ENCODE results near the gene SEMA6B. TPM values are rescaled to one million over a fixed set of nuclear protein-coding genes. Genes with fewer than 3 reads are reported as not detected.

Gene SEMA6B
- polyA plus RNA-seq, 2 donors = 1.1 to 2.0 TPM

- Histone ChIP-seq H3K36me3 (ENCODE audit: control insufficient read depth in 2 of 2, insufficient read depth in 2 of 2, low read length in 1 of 2) (peaks cover 0 to 2% of the 10 kb centered on the region in 2 donors), H3K9me3 (ENCODE audit: control insufficient read depth in 2 of 2, insufficient read depth in 1 of 2, low read depth in 1 of 2, low read length in 1 of 2) (no peaks in the 10 kb centered on the region), H3K4me1 (ENCODE audit: control insufficient read depth in 2 of 2, insufficient read depth in 2 of 2, low read length in 1 of 2) (peaks cover 8 to 12% of the 10 kb centered on the region in 2 donors), H3K27me3 (ENCODE audit: control insufficient read depth in 1 of 2, insufficient read depth in 2 of 2, low read length in 2 of 2) (no peaks in the 10 kb centered on the region), H3K27ac (ENCODE audit: low read depth in 2 of 2, low read length in 1 of 2) (no peak overlapping the region), H3K4me3 (ENCODE audit: low read depth in 1 of 2, low read length in 2 of 2) (no peak overlapping the region)
- WGBS, 2 donors = 85 to 87% methylated on average over 5 of the region's 5 CpGs
These were observed 43.8 kb downstream of the SEMA6B start for GRCh38 chr19:4515732-4516131.

DNA sequence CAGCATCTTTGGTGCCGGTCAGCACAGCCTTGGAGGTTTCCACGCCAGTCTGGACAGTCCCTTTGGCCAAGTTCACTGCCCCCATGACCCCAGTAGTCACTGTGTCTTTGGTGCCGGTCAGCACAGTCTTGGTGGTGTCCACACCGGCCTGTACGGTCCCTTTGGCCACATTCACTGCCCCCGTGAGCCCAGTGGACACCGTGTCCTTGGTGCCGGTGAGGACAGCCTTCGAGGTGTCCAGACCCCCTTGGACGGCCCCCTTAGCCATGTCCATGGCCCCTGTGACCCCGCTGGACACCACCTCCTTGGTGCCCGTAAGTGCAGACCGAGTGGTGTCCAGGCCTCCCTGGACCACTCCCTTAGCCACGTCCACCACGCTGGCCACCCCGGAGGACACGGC is 46.2 kb downstream of the SEMA6B start:
- Histone ChIP-seq H3K9me3 (ENCODE audit: control insufficient read depth in 2 of 2, insufficient read depth in 1 of 2, low read depth in 1 of 2, low read length in 1 of 2) (no peaks in the 10 kb centered on the region), H3K27ac (ENCODE audit: low read depth in 2 of 2, low read length in 1 of 2) (no peak overlapping the region), H3K4me1 (ENCODE audit: control insufficient read depth in 2 of 2, insufficient read depth in 2 of 2, low read length in 1 of 2) (no peaks in the 10 kb centered on the region), H3K4me3 (ENCODE audit: low read depth in 1 of 2, low read length in 2 of 2) (no peak overlapping the region), H3K36me3 (ENCODE audit: control insufficient read depth in 2 of 2, insufficient read depth in 2 of 2, low read length in 1 of 2) (peaks cover 0 to 2% of the 10 kb centered on the region in 2 donors), H3K27me3 (ENCODE audit: control insufficient read depth in 1 of 2, insufficient read depth in 2 of 2, low read length in 2 of 2) (no peaks in the 10 kb centered on the region)
- WGBS, 2 donors = 90 to 91% methylated on average over 17 of the region's 17 CpGs

GRCh38 chr19:4512070-4512469 is 47.4 kb downstream of the SEMA6B start:
- WGBS, 2 donors = 90 to 91% methylated on average over 17 of the region's 17 CpGs
- no peaks in the 10 kb centered on the region for H3K27me3 ChIP-seq (ENCODE audit: control insufficient read depth in 1 of 2, insufficient read depth in 2 of 2, low read length in 2 of 2)
- H3K27ac ChIP-seq (ENCODE audit: low read depth in 2 of 2, low read length in 1 of 2) = no peak overlapping the region
- H3K4me1 ChIP-seq (ENCODE audit: control insufficient read depth in 2 of 2, insufficient read depth in 2 of 2, low read length in 1 of 2) = no peaks in the 10 kb centered on the region
- H3K9me3 ChIP-seq (ENCODE audit: control insufficient read depth in 2 of 2, insufficient read depth in 1 of 2, low read depth in 1 of 2, low read length in 1 of 2) = no peaks in the 10 kb centered on the region
- H3K4me3 ChIP-seq (ENCODE audit: low read depth in 1 of 2, low read length in 2 of 2) = no peak overlapping the region
- peaks cover 0 to 2% of the 10 kb centered on the region in 2 donors for H3K36me3 ChIP-seq (ENCODE audit: control insufficient read depth in 2 of 2, insufficient read depth in 2 of 2, low read length in 1 of 2)

DNA sequence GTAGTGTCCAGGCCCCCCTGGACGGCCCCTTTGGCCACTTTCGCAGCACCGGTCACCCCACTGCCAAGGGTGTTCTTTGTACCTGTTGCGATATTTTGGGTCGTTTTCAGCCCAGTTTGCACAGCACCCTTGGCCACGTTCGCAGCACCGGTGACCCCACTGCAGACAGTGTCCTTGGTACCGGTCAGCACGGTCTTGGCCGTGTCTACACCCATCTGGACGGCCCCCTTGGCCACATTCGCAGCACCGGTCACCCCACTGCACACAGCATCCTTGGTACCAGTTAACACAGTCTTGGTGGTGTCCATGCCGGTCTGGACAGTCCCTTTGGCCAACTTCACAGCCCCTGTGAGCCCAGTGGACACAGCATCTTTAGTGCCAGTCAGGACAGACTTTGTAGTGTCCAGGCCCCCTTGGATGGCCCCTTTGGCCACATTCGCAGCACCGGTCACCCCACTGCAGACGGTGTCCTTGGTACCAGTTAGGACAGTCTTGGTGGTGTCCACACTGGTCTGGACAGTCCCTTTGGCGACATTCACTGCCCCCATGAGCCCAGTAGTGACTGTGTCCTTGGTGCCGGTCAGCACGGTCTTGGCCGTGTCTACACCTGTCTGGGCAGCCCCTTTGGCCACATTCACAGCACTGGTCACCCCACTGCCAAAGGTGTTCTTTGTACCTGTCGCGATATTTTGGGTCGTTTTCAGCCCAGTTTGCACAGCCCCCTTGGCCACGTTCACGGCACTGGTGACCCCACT is 48.0 kb downstream of the SEMA6B start:
- Histone ChIP-seq H3K4me3 (ENCODE audit: low read depth in 1 of 2, low read length in 2 of 2) (no peak overlapping the region), H3K4me1 (ENCODE audit: control insufficient read depth in 2 of 2, insufficient read depth in 2 of 2, low read length in 1 of 2) (no peaks in the 10 kb centered on the region), H3K27me3 (ENCODE audit: control insufficient read depth in 1 of 2, insufficient read depth in 2 of 2, low read length in 2 of 2) (no peaks in the 10 kb centered on the region), H3K9me3 (ENCODE audit: control insufficient read depth in 2 of 2, insufficient read depth in 1 of 2, low read depth in 1 of 2, low read length in 1 of 2) (no peaks in the 10 kb centered on the region), H3K36me3 (ENCODE audit: control insufficient read depth in 2 of 2, insufficient read depth in 2 of 2, low read length in 1 of 2) (peaks cover 0 to 2% of the 10 kb centered on the region in 2 donors), H3K27ac (ENCODE audit: low read depth in 2 of 2, low read length in 1 of 2) (no peak overlapping the region)
- WGBS, 2 donors = 86 to 87% methylated on average over 27 of the region's 27 CpGs

DNA sequence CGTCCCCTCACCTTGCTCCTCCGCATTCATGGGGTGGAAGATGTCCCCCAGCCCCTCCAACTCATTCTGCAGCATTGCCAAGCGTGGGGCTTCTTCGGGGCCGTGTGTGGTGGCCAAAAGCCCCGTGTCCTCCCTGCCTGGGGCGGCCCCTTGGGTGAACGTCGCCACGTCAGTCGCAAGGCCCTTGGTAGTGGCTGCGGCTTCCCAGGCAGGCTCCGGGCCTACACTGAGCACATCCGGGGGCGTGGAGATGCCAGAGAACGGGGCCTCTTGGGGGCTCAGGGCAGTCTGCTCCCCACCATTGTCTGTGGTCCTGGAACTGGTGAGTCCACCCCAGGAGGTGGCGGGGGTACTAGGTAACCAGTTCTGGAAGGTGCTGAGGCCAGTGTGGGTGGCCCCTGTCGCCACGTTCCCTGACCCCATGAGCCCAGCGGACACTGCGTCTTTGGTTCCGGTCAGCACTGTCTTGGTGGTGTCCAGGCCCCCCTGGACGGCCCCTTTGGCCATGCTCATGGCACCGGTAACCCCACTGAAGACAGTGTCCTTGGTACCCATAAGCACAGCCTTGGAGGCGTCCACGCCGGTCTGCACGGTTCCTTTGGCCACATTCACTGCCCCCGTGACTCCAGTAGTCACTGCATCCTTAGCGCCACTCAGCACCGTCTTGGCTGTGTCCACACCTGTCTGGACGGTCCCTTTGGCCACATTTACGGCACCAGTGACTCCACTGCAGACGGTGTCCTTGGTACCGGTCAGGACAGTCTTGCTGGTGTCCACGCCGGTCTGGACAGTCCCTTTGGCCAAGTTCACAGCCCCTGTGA is 48.8 kb downstream of the SEMA6B start:
- Histone ChIP-seq H3K36me3 (ENCODE audit: control insufficient read depth in 2 of 2, insufficient read depth in 2 of 2, low read length in 1 of 2) (peaks cover 0 to 2% of the 10 kb centered on the region in 2 donors), H3K4me3 (ENCODE audit: low read depth in 1 of 2, low read length in 2 of 2) (no peak overlapping the region), H3K4me1 (ENCODE audit: control insufficient read depth in 2 of 2, insufficient read depth in 2 of 2, low read length in 1 of 2) (no peaks in the 10 kb centered on the region), H3K27me3 (ENCODE audit: control insufficient read depth in 1 of 2, insufficient read depth in 2 of 2, low read length in 2 of 2) (no peaks in the 10 kb centered on the region), H3K9me3 (ENCODE audit: control insufficient read depth in 2 of 2, insufficient read depth in 1 of 2, low read depth in 1 of 2, low read length in 1 of 2) (no peaks in the 10 kb centered on the region), H3K27ac (ENCODE audit: low read depth in 2 of 2, low read length in 1 of 2) (no peak overlapping the region)
- 84 to 88% methylated on average over 37 of the region's 37 CpGs for WGBS, 2 donors

- Histone ChIP-seq H3K27ac (ENCODE audit: low read depth in 2 of 2, low read length in 1 of 2) (no peak overlapping the region), H3K4me1 (ENCODE audit: control insufficient read depth in 2 of 2, insufficient read depth in 2 of 2, low read length in 1 of 2) (no peaks in the 10 kb centered on the region), H3K4me3 (ENCODE audit: low read depth in 1 of 2, low read length in 2 of 2) (no peak overlapping the region), H3K9me3 (ENCODE audit: control insufficient read depth in 2 of 2, insufficient read depth in 1 of 2, low read depth in 1 of 2, low read length in 1 of 2) (no peaks in the 10 kb centered on the region), H3K27me3 (ENCODE audit: control insufficient read depth in 1 of 2, insufficient read depth in 2 of 2, low read length in 2 of 2) (no peaks in the 10 kb centered on the region), H3K36me3 (ENCODE audit: control insufficient read depth in 2 of 2, insufficient read depth in 2 of 2, low read length in 1 of 2) (peaks cover 0 to 16% of the 10 kb centered on the region in 2 donors)
- 89 to 92% methylated on average over 21 of the region's 21 CpGs for WGBS, 2 donors
These were observed 50.8 kb downstream of the SEMA6B start for GRCh38 chr19:4508698-4509097.

- 79 to 80% methylated on average over 15 to 17 of the region's 17 CpGs for WGBS, 2 donors
- H3K4me3 ChIP-seq (ENCODE audit: low read depth in 1 of 2, low read length in 2 of 2) = no peak overlapping the region
- H3K36me3 ChIP-seq (ENCODE audit: control insufficient read depth in 2 of 2, insufficient read depth in 2 of 2, low read length in 1 of 2) = peaks cover 0 to 25% of the 10 kb centered on the region in 2 donors
- no peak overlapping the region for H3K27ac ChIP-seq (ENCODE audit: low read depth in 2 of 2, low read length in 1 of 2)
- H3K9me3 ChIP-seq (ENCODE audit: control insufficient read depth in 2 of 2, insufficient read depth in 1 of 2, low read depth in 1 of 2, low read length in 1 of 2) = no peaks in the 10 kb centered on the region
- no peaks in the 10 kb centered on the region for H3K4me1 ChIP-seq (ENCODE audit: control insufficient read depth in 2 of 2, insufficient read depth in 2 of 2, low read length in 1 of 2)
- no peaks in the 10 kb centered on the region for H3K27me3 ChIP-seq (ENCODE audit: control insufficient read depth in 1 of 2, insufficient read depth in 2 of 2, low read length in 2 of 2)
These were observed 51.7 kb downstream of the SEMA6B start for GRCh38 chr19:4507804-4508203.

DNA sequence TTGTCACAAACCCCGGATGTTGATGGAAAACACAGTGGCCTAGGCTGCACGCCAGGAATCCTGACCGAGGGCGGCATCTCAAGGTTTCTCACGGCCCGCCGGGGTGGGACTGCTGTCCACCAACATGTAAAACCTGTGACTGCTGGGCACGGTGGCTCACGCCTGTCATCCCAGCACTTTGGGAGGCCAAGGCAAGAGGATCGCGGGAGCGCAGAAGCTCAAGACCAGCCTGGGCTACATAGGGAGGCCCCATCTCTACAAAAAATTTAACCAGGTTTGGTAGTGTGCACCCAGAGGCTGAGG is 52.4 kb downstream of the SEMA6B start:
- Histone ChIP-seq H3K9me3 (ENCODE audit: control insufficient read depth in 2 of 2, insufficient read depth in 1 of 2, low read depth in 1 of 2, low read length in 1 of 2) (no peaks in the 10 kb centered on the region), H3K4me1 (ENCODE audit: control insufficient read depth in 2 of 2, insufficient read depth in 2 of 2, low read length in 1 of 2) (no peaks in the 10 kb centered on the region), H3K27me3 (ENCODE audit: control insufficient read depth in 1 of 2, insufficient read depth in 2 of 2, low read length in 2 of 2) (no peaks in the 10 kb centered on the region), H3K4me3 (ENCODE audit: low read depth in 1 of 2, low read length in 2 of 2) (no peak overlapping the region), H3K27ac (ENCODE audit: low read depth in 2 of 2, low read length in 1 of 2) (no peak overlapping the region), H3K36me3 (ENCODE audit: control insufficient read depth in 2 of 2, insufficient read depth in 2 of 2, low read length in 1 of 2) (peaks cover 0 to 29% of the 10 kb centered on the region in 2 donors)
- WGBS, 2 donors = 85 to 91% methylated on average over 12 of the region's 12 CpGs

GRCh38 chr19:4506449-4507149 is 52.9 kb downstream of the SEMA6B start:
- H3K9me3 ChIP-seq (ENCODE audit: control insufficient read depth in 2 of 2, insufficient read depth in 1 of 2, low read depth in 1 of 2, low read length in 1 of 2) = no peaks in the 10 kb centered on the region
- no peak overlapping the region for H3K4me3 ChIP-seq (ENCODE audit: low read depth in 1 of 2, low read length in 2 of 2)
- no peaks in the 10 kb centered on the region for H3K27me3 ChIP-seq (ENCODE audit: control insufficient read depth in 1 of 2, insufficient read depth in 2 of 2, low read length in 2 of 2)
- peaks cover 0 to 32% of the 10 kb centered on the region in 2 donors for H3K36me3 ChIP-seq (ENCODE audit: control insufficient read depth in 2 of 2, insufficient read depth in 2 of 2, low read length in 1 of 2)
- no peak overlapping the region for H3K27ac ChIP-seq (ENCODE audit: low read depth in 2 of 2, low read length in 1 of 2)
- 84% methylated on average over 17 of the region's 17 CpGs for WGBS, 2 donors
- no peaks in the 10 kb centered on the region for H3K4me1 ChIP-seq (ENCODE audit: control insufficient read depth in 2 of 2, insufficient read depth in 2 of 2, low read length in 1 of 2)

All from esophagus (tissue), 2 donors.